CD4-positive, alpha-beta T cell treated with Interleukin-6 for 4 hours (primary cell): ENCODE data around the gene SCMH1.
"Not testable (repeated sequence)": the region's sequence is repeated elsewhere in the genome, so short reads cannot be mapped to it uniquely, and the experiment has no call there.

Experiments
- DNase-seq: peaks from one replicate; pipeline ENCODE4 v3.0.0-alpha.2; 2020; ENCODE audit warnings: mixed read lengths

The SCMH1 gene

DNA sequence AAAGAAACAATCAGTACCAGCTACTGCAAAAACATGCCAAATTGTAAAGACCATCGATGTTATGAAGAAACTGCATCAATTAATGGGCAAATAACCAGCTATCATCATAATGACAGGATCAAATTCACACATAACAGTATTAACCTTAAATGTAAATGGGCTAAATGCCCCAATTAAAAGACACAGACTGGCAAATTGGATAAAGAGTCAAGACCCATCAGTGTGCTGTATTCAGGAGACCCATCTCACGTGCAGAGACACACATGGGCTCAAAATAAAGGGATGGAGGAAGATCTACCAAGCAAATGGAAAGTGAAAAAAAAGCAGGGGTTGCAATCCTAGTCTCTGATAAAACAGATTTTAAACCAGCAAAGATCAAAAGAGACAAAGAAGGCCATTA is 35.1 kb downstream of the SCMH1 start:
- DNase-seq = not testable (repeated sequence)

DNA sequence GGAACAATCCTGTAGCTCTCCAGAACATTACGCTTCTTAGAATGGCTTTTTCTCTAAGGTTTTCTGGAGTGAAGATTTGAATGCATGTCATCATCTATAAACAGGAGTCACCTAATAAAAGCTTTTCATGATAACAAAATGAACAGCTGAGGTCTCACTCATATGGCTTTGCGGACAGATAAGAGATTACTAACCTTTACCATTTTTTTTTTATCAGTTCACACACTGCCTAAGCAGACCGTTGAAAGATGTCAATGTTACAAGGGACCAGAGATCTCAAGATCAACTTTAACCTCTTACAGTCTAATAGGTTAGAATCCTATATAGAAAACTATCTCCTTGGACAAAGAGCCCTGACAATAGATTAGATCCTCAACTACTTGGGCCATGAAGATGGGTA is 41.4 kb downstream of the SCMH1 start:
- DNase-seq = no peak

DNA sequence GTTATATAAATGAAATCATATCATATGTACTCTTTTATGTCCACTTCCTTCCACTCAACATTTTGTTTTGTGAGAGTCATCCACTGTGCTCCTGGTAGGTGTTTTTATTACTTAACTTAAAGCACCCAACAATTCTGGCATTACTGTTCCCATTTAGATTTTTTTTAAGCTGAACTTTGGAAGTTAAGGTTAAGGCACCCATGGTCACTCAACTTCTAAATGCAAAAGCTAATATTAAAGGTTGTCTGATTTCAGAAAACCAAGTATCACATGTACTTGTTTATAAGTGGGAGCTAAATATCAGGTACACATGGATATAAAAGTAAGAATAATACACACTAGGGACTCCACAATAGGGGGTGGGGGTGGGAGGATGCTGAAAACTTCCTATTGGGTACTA is 42.7 kb downstream of the SCMH1 start:
- DNase-seq = no peak

DNA sequence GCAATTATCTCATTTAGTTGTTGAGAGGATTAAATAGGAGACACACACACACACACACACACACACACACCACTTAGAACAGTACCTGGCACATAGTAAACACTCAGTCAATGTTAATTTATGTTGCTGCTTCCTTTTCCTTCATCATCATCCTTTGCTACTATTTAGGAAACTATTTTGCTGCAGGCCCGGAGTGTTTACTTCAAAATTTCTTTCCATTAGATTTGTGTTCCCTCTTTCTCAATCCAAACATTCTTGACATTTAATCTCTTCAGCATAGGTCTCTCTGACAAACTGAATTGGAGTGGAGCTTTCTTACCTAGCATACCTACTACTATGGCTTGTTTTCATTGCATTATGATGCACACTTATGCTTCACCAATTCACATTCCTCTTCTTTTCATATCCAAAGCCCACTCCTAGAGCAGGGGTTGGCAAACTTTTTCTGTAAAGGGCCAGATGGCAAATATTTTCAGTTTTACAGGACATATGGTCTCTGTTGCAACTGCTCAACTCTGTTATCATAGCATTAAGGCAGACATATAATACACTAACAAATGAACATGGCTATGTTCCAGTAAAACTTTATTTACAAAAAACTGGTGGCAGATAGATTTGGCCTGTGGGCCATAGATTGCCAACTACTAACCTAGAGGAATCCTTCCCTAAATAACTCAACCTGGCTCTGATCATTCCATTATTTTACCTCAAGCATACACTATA is 49.5 kb downstream of the SCMH1 start:
- no peak for DNase-seq

DNA sequence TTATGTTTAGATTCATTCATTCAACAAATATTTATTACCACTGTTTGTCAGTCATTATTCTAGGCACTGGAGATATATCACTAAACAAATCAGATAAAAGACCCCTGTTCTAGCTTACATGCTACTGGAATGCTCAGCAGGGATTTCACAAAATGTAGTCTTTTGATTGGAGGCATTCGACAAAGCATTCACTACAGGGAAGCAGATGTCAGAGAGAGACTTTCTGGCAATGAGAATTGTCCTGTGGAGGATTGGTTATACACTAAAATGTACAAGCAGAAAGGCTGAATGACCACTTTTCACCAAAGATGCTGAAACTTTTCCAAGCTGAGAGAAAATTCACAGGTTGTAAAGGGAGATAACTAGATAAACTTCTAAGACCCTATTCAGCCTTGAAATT is 57.7 kb downstream of the SCMH1 start:
- no peak for DNase-seq

DNA sequence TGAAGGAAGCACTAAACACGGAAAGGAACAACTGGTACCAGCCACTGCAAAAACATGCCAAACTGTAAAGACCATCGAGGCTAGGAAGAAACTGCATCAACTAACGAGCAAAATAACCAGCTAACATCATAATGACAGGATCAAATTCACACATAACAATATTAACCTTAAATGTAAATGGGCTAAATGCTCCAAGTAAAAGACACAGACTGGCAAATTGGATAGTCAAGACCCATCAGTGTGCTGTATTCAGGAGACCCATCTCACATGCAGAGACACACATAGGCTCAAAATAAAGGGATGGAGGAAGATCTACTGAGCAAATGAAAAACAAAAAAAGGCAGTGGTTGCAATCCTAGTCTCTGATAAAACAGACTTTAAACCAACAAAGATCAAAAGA is 63.9 kb downstream of the SCMH1 start:
- DNase-seq = not testable (repeated sequence)

DNA sequence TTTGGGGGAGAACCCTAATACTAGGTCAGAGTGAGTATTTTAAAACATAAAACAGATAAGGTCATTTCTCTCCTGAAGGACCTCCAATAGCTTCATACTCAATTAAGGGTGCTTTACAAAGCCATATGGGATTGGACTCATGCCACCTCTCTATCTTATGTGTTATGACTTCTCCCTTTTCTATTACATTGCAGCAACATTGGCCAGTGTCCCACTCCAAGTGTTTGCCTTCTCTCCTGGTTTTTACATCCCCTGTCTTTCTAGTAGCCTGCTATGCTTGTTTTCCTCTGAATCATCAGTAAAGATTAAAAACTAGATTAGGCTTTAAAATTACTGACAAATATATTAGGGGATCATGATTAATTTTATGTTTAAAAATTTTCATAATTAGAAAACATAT is 66.6 kb downstream of the SCMH1 start:
- DNase-seq = no peak

DNA sequence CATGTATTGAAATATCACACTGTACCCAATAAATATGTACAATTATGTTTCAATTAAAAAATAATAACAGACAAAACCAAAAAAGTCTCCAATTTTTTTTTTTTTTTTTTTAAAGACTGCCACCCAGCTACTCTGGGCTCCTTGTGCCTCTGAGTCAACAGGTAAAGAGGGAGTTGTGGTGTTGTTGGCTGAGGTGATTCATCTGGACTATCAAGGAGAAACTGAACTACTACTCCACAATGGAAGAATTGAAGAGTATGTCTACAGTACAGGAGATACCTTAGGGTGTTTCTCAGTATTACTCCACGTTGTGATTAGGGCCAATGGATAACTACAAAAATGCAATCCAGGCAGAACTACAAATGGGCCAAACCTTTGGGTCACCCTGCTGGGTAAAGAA is 67.9 kb downstream of the SCMH1 start:
- DNase-seq = no peak

DNA sequence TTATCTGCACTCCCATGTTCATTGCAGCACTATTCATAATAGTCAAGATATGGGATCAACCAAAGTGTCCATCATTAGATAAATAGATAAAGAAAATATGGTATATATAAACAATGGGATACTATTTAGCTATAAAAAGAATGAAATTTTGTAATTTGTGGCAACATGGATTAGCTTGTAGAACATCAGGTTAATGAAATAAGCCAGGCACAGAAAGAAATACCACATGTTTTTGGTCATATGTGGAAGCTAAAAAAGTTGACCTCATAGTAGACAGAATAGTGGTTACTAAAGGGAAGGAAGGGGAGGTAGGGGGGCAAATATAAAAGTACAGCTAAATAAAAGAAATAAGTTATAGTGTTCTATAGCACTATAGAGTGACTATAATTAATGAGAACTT is 68.5 kb downstream of the SCMH1 start:
- no peak for DNase-seq

DNA sequence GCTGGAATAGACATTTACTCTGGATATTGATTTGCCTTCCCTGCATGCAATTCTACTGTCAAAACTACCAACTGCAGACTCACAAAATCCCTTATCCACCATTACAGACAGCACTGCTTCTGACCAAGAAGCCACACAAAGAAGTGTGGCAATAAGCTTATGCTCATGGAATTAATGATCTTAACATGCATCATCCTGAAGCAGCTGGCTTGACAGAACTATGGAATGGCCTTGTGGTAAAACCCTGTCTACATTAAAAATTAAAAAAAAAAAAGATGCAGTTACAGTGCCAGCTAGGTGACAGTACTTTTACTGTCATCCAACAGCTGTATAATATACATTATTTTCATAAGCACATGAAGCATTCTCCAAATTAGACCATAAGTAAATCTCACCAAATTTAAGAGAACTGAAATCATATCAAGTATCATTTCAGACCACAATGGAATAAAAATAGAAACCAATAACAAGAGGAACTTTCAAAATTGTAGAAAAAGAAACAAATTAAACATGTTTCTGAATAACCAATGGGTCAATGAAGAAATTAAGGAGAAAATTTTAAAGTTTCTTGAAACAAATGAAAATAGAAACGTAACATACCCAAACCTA is 70.7 kb downstream of the SCMH1 start:
- DNase-seq = no peak

DNA sequence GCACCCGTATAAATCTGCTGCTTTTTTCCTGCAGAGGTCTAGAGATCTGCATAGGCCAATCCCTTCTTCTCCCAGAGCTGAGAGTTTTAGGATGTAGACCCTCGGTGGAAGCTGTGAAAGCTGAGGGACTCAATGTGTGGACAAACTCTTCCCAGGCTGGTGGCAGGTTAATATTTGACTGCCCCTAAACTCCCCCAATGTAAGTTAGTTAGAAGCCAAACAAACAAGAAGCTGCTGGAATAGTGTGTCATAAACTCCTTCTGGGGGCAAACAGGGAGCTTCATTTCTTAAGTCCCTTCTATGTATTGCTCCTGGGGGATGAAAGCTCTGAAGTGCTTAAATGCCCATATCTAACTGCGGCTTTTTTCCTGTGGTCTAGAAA is 72.3 kb downstream of the SCMH1 start:
- DNase-seq = no peak

DNA sequence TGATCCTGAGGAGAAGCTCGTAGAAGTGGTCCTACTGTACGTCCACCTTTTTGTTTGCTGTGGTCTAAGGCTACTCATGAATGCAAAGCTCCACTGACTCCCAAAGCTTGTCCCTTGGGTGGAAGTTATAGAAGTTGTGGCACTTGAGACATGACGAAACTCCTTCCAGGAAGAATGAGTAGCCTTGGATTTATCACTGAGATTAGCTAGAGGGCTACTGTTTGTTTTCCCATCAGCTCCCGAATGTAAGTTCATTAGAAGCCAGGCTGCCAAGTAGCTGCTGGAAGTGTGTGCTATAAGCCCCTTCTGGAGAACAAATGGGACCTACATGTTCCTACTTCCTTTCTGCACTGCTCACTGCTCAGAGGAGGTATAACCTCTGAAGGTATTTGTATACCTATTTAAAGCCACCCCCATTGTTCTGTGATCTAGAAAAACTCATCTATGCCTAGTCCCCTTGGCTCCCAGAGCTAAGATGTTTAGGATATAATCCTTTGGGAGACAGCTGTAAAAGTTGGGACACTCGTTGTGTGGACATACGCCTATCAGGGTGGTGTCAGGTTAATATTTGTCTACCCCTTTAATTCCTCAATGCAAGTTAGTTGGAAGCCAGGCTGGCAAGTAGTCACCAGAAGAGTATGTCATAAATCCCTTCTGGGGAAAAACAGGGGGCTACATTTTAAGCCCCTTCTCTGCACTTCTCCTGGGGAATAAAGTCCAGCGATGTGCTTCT is 72.9 kb downstream of the SCMH1 start:
- no peak for DNase-seq

DNA sequence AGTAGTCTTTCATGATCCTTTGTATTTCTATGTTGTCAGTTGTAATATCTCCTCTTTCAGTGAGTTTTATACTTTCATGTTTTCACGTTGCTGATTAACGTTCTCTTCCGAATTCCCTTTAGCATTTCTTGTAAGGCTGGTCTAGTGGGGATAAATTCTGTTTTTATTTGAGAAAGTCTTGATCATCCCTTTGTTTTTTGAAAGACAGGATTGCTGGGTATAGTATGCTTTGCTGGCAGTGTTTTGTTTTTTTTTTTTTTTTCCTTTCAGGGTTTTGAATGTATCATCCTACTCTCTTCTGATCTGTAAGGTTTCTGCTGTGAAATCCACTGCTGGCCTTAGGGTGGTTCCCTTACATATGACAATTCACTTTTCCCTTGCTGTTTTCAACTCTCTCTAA is 74.4 kb downstream of the SCMH1 start:
- no peak for DNase-seq

DNA sequence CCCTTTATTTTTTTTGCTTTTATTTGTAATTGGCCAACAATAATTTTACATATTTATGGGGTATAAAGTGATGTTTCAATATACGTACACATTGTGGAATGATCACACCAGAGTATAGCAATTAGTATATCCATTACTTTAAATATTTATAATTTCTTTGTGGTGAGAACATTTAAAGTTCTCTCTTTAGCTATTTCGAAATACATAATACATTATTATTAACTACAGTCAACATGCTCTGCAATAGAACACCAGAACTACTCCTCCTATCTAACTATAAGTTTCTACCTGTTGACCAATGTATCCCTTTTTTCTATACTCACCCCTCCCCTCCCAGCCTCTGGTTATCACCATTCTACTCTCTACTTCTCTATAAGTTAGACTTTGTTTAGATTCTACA is 77.4 kb downstream of the SCMH1 start:
- no peak for DNase-seq

DNA sequence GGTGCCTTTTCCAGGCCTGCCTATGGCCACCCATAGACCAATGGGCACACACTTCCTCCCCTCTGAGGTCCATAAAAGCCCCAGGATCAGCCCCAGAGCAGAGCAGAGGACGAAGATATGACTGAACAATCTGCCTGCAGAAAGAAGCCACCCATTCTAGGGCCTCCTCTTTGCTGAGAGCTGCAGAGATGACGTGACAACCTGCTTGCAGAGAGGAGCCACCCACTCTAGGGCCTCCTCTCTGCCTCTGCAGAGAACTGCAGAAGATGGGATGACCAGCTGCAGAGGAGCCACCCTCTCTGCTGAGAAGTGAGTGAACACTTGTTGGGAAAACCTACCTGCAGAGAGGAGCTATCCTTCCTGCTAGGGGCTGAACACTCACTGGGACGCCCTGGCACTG is 79.7 kb downstream of the SCMH1 start:
- no peak for DNase-seq

DNA sequence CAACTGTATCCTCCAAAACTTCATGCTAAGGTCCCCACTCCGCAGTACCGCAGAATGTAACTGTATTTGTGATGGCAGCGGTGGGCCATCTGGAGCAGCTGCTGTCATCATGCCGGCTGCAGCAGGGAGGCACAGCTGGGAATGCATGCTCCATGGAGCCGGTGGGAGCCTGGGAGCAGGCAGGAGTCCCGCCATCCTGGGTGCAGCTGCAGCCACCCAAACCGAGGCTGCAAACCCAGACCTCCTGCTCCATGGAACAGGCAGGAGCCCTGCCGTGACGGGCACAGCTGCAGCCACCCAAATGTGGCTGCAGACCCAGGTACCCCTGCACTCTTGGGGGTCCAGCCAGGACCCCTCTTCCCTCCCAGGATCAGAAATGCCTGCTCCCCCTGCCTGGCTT is 80.3 kb downstream of the SCMH1 start:
- no peak for DNase-seq

DNA sequence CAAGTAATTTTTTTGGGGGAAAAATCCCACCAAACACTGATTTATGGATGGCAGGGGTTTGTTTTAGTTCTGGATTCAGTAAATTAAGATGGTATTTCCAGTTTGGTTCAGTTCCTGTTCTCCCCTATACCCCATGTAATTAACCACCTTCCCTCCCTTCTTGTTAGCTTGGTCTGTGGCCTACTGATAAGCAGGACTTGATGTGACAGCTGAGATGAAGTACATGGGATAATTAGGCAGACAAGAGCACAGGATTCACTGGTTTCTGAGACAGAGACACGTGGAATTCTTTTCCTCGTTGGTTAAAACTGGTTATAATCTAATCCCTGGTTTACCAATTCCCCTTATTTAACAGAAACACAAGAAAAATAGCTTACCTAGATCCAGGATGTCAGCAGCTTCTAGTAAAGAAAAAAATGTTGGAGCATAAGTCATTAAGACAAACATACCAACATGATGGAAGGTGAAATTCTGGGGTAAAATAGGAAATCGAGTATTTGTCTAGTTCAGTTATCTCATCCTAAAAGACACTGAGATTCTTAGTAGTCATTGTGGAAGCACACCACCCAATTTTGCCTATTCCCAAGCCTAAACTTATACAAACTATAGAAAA is 81.5 kb downstream of the SCMH1 start:
- no peak for DNase-seq

DNA sequence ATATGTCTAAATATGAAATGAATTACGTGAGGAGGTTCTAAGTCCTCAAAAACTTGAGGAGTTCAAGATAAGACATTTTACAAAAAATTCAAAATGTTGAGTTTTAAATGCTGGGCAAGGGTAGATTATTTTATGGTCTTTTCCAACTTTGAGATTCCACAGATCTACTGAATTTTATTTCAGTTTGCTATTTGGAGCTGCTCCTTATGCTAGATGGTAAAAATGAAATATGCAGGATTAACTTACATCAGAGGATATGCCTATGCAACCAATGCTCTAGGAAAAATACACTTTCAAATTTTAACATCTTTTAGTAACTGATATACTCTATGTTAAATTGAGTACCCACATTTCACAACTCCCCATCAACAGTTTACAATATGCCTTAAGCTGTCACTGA is 83.1 kb downstream of the SCMH1 start:
- no peak for DNase-seq

DNA sequence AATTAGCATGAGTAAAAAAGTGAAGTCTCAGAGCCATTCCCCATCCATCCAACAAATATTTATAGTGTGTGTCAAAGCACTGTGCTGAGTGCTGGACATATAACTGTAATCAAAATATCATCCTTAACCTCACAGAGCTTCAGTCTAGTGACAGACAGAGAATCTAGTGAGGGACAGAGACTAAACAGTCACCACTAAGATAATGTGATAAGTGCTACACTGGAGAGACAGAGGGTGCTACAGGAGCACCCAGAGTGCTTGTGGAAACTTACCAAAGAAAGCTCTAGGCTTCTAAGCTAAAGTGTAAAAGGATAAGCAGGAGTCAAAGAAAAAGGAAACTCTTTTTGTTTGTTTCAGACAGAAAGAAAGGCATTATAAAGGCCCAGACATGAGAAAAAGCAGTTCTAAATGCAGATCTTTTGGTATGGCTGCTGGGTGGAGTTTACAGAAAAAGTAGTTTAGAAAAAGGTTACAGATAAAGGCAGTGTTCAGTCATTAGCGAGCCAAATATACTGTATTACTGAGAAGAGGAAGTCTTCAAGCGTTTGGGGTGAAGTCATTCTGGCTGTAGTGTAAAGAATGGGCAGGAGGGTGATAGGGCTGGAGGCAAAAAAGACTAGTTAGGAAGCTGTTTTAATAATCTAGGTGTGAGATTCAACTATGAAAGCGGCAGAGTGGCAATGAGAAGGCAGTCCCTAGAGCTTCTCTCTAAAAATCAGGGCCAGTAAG is 83.8 kb downstream of the SCMH1 start:
- no peak for DNase-seq

DNA sequence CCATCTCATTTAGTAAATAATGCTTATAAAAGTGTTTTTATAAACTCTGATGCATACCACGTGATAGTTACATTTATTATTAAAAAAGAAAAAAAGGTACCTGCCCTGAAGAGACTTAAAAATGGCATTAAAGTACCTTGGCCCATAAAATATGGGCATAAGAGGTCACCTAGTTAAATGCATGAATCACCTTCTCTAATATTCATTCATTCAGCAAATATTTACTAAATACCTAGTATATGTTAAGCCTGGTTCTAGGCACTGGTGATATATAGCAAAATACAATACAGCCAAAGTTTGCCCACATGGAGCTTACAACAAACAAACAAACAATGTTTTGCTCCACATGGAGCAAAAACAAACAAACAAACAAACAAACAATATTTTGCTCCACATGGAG is 87.0 kb downstream of the SCMH1 start:
- DNase-seq = no peak

DNA sequence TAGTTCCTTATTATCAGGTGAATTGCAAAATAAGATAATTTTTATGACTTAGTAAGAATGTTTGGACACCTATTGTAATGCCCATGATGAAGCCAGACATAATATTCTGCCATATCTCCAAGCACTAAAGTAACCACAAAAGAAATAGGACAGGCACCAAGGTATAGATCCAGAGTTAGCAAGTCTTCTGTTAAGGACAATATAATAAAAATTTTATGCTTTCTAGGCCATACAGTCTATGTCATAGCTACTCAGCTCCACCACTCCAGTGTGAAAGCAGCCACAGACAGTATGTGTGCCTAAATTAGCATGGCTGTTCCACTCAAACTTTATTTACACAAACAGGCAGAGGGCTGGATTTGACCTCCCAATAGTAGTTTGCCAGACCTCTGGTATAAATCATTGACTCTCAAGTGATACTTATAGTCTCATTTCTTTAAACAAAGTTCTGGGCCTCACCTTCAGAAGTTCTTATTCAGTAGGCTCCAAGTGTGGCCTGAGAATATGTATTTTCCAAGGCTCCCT is 88.3 kb downstream of the SCMH1 start:
- DNase-seq = no peak

DNA sequence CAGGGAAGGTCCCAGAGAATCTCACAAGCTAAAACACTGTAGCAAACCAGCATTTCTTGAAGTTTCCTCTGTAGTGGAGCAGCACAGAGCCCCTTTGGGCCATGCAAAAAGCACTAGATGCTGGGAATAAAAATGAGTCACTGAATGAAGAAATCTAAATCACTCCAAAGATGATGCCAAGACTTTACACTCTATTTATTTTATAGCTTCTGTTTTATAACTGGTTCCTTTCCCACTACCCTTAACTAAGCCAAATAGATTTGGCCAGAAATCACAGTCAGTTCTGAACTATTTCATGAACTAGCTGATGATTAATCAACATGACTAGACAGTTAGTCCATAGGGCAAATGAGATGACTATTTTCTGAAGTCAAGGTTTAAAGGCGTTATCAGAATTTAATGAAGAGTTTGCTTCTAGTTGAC is 89.5 kb downstream of the SCMH1 start:
- DNase-seq = no peak

DNA sequence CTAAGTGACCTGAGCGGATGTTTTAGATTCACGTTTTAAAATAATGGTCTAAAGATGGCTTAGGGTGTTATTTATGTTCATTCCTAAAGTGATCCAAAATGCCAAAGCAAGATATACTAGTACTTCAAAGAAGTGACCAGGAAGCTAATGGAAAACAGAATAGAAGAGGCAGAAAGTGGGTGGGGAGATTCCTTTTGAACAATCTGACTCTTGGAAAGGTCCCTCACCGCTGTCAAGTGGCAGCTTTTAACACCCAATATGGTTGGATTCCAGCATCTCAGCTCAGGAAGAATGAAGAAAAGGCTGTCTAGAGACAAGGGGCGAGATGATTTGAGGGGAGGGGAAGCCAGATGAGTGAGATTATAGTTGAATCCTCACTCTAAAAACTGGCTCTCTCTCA is 90.3 kb downstream of the SCMH1 start:
- DNase-seq = no peak
